GM12878 (cell line): ENCODE data around the gene ZNF816. TPM values are rescaled to one million over a fixed set of nuclear protein-coding genes. Genes with fewer than 3 reads are reported as not detected.

ENCODE experiments used
- ATAC-seq: fragments of 200-7000 bp; cut with Tn5 transposase; 3 replicates; pipeline ENCODE4 v1.9.1; 2020; ENCODE audit warnings: mild to moderate bottlenecking, moderate library complexity
- BruUV-seq: library from RNA; stranded (reverse); fragments of 400-500 nt; replicated peaks from 2 replicates; lab custom pipeline; 2021; lab: Mats Ljungman, UMichigan
- CTCF ChIA-PET: fragments of 300-600 bp; sonication (Branson Sonifier 250); formaldehyde crosslinking; extraction: SDS; loops from one replicate; lab custom pipeline; 2021; ENCODE audit warnings: inconsistent platforms; lab: Yijun Ruan, JAX
- POLR2A ChIA-PET: fragments of 350-600 bp; formaldehyde crosslinking; extraction: SDS; loops from one replicate; lab custom pipeline; 2021; ENCODE audit warnings: inconsistent platforms; lab: Charles Lee
- RAD21 ChIA-PET: fragments of 300-600 bp; sonication (Branson Sonifier 250); formaldehyde crosslinking; loops from one replicate; lab custom pipeline; 2023; ENCODE audit warnings: antibody characterized with exemption; ENCODE audit not compliant: unreplicated experiment; lab: Charles Lee
- SMC1A ChIA-PET: fragments of 300-600 bp; sonication (Branson Sonifier 250); formaldehyde crosslinking; loops from one replicate; lab custom pipeline; 2023; ENCODE audit not compliant: unreplicated experiment, uncharacterized antibody; lab: Charles Lee
- DNase-seq: peaks from one replicate; pipeline ENCODE4 v3.0.0-alpha.2; 2011; ENCODE audit warnings: low read depth, low spot score
- FAIRE-seq: peaks from 3 replicates; lab custom pipeline; 2011; peaks lifted over from hg19 to GRCh38; lab: Jason Lieb, UNC
- H2AFZ ChIP-seq: 2 replicates; pipeline ENCODE4 v1.6.0; 2011; ENCODE audit warnings: low read depth, low read length, control low read depth; ENCODE audit not compliant: control insufficient read depth
- H3K27ac ChIP-seq: 2 replicates; pipeline ENCODE4 v1.5.1; 2011; ENCODE audit warnings: control low read depth; ENCODE audit not compliant: control insufficient read depth, insufficient read depth
- H3K27me3 ChIP-seq, 2 experiments: replicated peaks in 1 of 2; 2 replicates each; pipeline versions ENCODE4 v1.6.0 to v1.6.1; 2011; ENCODE audit warnings: low read length in 1 of 2; ENCODE audit not compliant: control insufficient read depth in 2 of 2, insufficient read depth in 2 of 2
- H3K36me3 ChIP-seq, 2 experiments: 2 replicates each; pipeline ENCODE4 v1.5.1; 2011; ENCODE audit warnings: low read length in 1 of 2; ENCODE audit not compliant: control insufficient read depth in 2 of 2, insufficient read depth in 2 of 2
- H3K4me1 ChIP-seq: 2 replicates; pipeline ENCODE4 v1.6.1; 2011; ENCODE audit warnings: mild to moderate bottlenecking, low read length, moderate library complexity, mixed read lengths; ENCODE audit not compliant: control insufficient read depth, insufficient read depth
- H3K4me2 ChIP-seq: 2 replicates; pipeline ENCODE4 v1.6.0; 2011; ENCODE audit warnings: control low read depth; ENCODE audit not compliant: control insufficient read depth, insufficient read depth
- H3K4me3 ChIP-seq: fragments of 200-600 bp; sonication (generic); 2 replicates; pipeline ENCODE4 v1.5.1; 2016
- H3K79me2 ChIP-seq: 2 replicates; pipeline ENCODE4 v1.6.0; 2011; ENCODE audit warnings: low read length; ENCODE audit not compliant: control insufficient read depth, insufficient read depth
- H3K9ac ChIP-seq: 2 replicates; pipeline ENCODE4 v1.8.0; 2011; ENCODE audit warnings: low read length, control low read depth, mixed read lengths; ENCODE audit not compliant: control insufficient read depth, insufficient read depth
- H3K9me3 ChIP-seq: replicated peaks from 3 replicates; pipeline ENCODE4 v1.5.1; 2011; ENCODE audit warnings: mild to moderate bottlenecking, low read length; ENCODE audit not compliant: control insufficient read depth, insufficient read depth
- H4K20me1 ChIP-seq: 2 replicates; pipeline ENCODE4 v1.6.0; 2011; ENCODE audit not compliant: control insufficient read depth, insufficient read depth
- FOXM1 ChIP-seq: IDR thresholded peaks from 2 replicates; pipeline ENCODE4 v1.6.1; 2012; ENCODE audit warnings: low read depth, mild to moderate bottlenecking, inconsistent platforms, low read length, moderate library complexity
- SUPT20H ChIP-seq: IDR thresholded peaks from 2 replicates; pipeline ENCODE4 v1.6.1; 2011; ENCODE audit warnings: low read depth, mild to moderate bottlenecking, low read length, moderate library complexity, borderline replicate concordance; ENCODE audit not compliant: control insufficient read depth
- WGBS: methylation state at CpG from one replicate; pipeline ENCODE4 v1.1.6; 2016; ENCODE audit warnings: low lambda C conversion rate; ENCODE audit not compliant: insufficient replicate concordance, insufficient coverage; ENCODE audit errors: missing lambda C conversion rate; 5-methylcytosine and 5-hydroxymethylcytosine counted together
- in situ Hi-C: fragments of 300-500 bp; cut with MboI; formaldehyde crosslinking; loops from 9 replicates; pipeline ENCODE4 v1.14.3; 2018; ENCODE audit warnings: mixed read lengths
- intact Hi-C: fragments of 100-400 bp; cut with micrococcal nuclease; formaldehyde crosslinking; loops from one replicate; pipeline ENCODE4 v1.14.2; 2022; ENCODE audit not compliant: unreplicated experiment
- polyA plus RNA-seq, 11 experiments: library from polyadenylated mRNA; depleted of rRNA in 4 of 11; unstranded in 6 of 11; stranded (reverse) in 5 of 11; fragments of >200 nt; fragmentation: Nextera tagmentation in 4 of 11; fragmentation: Illumina TruSeq in 1 of 11; extraction: Ambion mirVana in 4 of 11; extraction: Trizol in 1 of 11; gene quantifications; 1 replicate in 1 of 11; 2 replicates in 10 of 11; pipeline versions ENCODE4 v1.2.1 to v1.2.3, GENCODE V29; 2011 to 2016; ENCODE audit warnings: inconsistent platforms in 2 of 11, missing spikeins in 2 of 11, low read depth in 1 of 11
- total RNA-seq, 4 experiments: library from RNA; depleted of rRNA in 3 of 4; stranded (reverse); fragments of >200 nt in 3 of 4; fragmentation: Illumina TruSeq in 1 of 4; extraction: Trizol in 1 of 4; gene quantifications; 2 replicates each; pipeline versions ENCODE4 v1.2.1 to v1.2.3, GENCODE V29; 2013 to 2021
- TF ChIP-seq, protein P1 (sequence below): fragments of 450-650 bp; formaldehyde crosslinking; IDR thresholded peaks from 2 replicates; pipeline ENCODE4 v1.4.0; 2020; ENCODE audit warnings: mild to moderate bottlenecking, moderate library complexity

ZNF816 gene
- total and polyA plus RNA-seq, 10 of the 15 experiments (the other 5 are each of a cell fraction or from before 2014, with no cell fraction given): 4.0 to 15.6 (median 7.5) TPM

- RAD21 ChIA-PET: no interaction called here
- DNase-seq (no peak), ATAC-seq (no peak), FAIRE-seq (no peak)
- Histone ChIP-seq H3K9ac (no peak overlapping the region), H2AFZ (no peak overlapping the region), H3K27me3 (no peaks in the 10 kb centered on the region), H3K4me2 (no peak overlapping the region), H4K20me1 (no peaks in the 10 kb centered on the region), H3K4me1 (no peaks in the 10 kb centered on the region), H3K9me3 (no peaks in the 10 kb centered on the region; the same call in 1 of the 3 replicates), H3K36me3 (no peaks in the 10 kb centered on the region), H3K4me3 (no peak overlapping the region), H3K79me2 (no peaks in the 10 kb centered on the region), H3K27ac (no peak overlapping the region)
- SMC1A ChIA-PET: interaction anchor here (0.5 to 1.6 kb wide), 3 partner anchors 14 to 499 kb away, joined by 3 read pairs; no protein-coding TSS in a partner anchor
- TF ChIP-seq SUPT20H (no peak), FOXM1 (no peak)
- TF ChIP-seq, protein P1, sequence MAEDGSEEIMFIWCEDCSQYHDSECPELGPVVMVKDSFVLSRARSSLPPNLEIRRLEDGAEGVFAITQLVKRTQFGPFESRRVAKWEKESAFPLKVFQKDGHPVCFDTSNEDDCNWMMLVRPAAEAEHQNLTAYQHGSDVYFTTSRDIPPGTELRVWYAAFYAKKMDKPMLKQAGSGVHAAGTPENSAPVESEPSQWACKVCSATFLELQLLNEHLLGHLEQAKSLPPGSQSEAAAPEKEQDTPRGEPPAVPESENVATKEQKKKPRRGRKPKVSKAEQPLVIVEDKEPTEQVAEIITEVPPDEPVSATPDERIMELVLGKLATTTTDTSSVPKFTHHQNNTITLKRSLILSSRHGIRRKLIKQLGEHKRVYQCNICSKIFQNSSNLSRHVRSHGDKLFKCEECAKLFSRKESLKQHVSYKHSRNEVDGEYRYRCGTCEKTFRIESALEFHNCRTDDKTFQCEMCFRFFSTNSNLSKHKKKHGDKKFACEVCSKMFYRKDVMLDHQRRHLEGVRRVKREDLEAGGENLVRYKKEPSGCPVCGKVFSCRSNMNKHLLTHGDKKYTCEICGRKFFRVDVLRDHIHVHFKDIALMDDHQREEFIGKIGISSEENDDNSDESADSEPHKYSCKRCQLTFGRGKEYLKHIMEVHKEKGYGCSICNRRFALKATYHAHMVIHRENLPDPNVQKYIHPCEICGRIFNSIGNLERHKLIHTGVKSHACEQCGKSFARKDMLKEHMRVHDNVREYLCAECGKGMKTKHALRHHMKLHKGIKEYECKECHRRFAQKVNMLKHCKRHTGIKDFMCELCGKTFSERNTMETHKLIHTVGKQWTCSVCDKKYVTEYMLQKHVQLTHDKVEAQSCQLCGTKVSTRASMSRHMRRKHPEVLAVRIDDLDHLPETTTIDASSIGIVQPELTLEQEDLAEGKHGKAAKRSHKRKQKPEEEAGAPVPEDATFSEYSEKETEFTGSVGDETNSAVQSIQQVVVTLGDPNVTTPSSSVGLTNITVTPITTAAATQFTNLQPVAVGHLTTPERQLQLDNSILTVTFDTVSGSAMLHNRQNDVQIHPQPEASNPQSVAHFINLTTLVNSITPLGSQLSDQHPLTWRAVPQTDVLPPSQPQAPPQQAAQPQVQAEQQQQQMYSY: no peak
- CTCF ChIA-PET: interaction anchor here (1.1 kb wide), 1 partner anchor 94 kb away, joined by 3 read pairs; no protein-coding TSS in a partner anchor
- intact Hi-C loops: no loop called here
- no TSS peak for BruUV-seq
- in situ Hi-C loops: no loop called here
- WGBS: 49% methylated on average over 25 of the region's 25 CpGs
- POLR2A ChIA-PET: no interaction called here
Measured at GRCh38 chr19:53008061-53008778, 45.5 kb upstream of the ZNF816 start.
